ENCODE data around the gene SMG6.

GRCh38 chr17:2222301-2222700, 81.3 kb downstream of the SMG6 start:
- TF ChIP-seq REST (IDR thresholded peaks at IDR 0.05; ENCODE audit: low read depth) (no peak), FOXM1 (IDR thresholded peaks at IDR 0.05; ENCODE audit: borderline replicate concordance, low read depth) (no peak), TCF12 (IDR thresholded peaks at IDR 0.05; ENCODE audit: low read depth) (no peak), TAF1 (IDR thresholded peaks at IDR 0.05; ENCODE audit: low read depth) (no peak), EGR1 (IDR thresholded peaks at IDR 0.05) (no peak), MAX (IDR thresholded peaks at IDR 0.05) (no peak), CEBPB (IDR thresholded peaks at IDR 0.05) (no peak), USF1 (IDR thresholded peaks at IDR 0.05) (no peak), YY1 (IDR thresholded peaks at IDR 0.05; ENCODE audit: low read depth) (no peak), RAD21 (IDR thresholded peaks at IDR 0.05; ENCODE audit: low read depth) (no peak), ZBTB7A (IDR thresholded peaks at IDR 0.05; ENCODE audit: low read depth) (no peak), EP300 (IDR thresholded peaks at IDR 0.05; ENCODE audit: borderline replicate concordance) (no peak), CREB1 (IDR thresholded peaks at IDR 0.05; ENCODE audit: low read depth) (no peak)

Data from Ishikawa (cell line).